DND-41 (cell line): ENCODE results near the gene RPP14.

Experiments
- CTCF ChIP-seq: IDR thresholded peaks from 2 replicates; pipeline ENCODE4 v1.5.1; 2012; ENCODE audit warnings: borderline replicate concordance, low read length, moderate library complexity, mild to moderate bottlenecking; ENCODE audit not compliant: poor library complexity, severe bottlenecking; ENCODE audit errors: extremely low read depth
- EZH2 ChIP-seq: IDR thresholded peaks from 3 replicates; pipeline ENCODE4 v1.6.1; 2012; ENCODE audit warnings: borderline replicate concordance, low read depth, mild to moderate bottlenecking, moderate library complexity, low read length, inconsistent platforms; ENCODE audit not compliant: severe bottlenecking

GRCh38 chr3:58331593-58332152 lies 25.6 kb downstream of the RPP14 start:
- no peak for TF ChIP-seq CTCF
- TF ChIP-seq EZH2 = no peak
